Mesodermal cell (in vitro differentiated cells): ENCODE data around the gene CSF1.
A peak's percentile ranks its signal among the peaks of the same experiment; 100 is the strongest.
"Not testable (repeated sequence)": the region's sequence is repeated elsewhere in the genome, so short reads cannot be mapped to it uniquely, and the experiment has no call there.

ENCODE experiments used
- H3K27ac ChIP-seq: 2 replicates; pipeline ENCODE4 v1.7.0; 2013; ENCODE audit warnings: mild to moderate bottlenecking, low read depth, low read length, moderate library complexity; ENCODE audit not compliant: severe bottlenecking
- H3K36me3 ChIP-seq: 2 replicates; pipeline ENCODE4 v1.7.1; 2013; ENCODE audit warnings: mild to moderate bottlenecking, low read length, moderate library complexity; ENCODE audit not compliant: control insufficient read depth, insufficient read depth
- H3K4me1 ChIP-seq: one replicate; pipeline ENCODE4 v1.7.1; 2013; ENCODE audit warnings: mild to moderate bottlenecking, low read length; ENCODE audit not compliant: insufficient read depth, control insufficient read depth, poor library complexity, severe bottlenecking
- H3K4me3 ChIP-seq: 2 replicates; pipeline ENCODE4 v1.7.0; 2013; ENCODE audit warnings: low read length, control low read depth, mild to moderate bottlenecking; ENCODE audit not compliant: insufficient read depth, poor library complexity, severe bottlenecking; ENCODE audit errors: extremely low read depth
- H3K9me3 ChIP-seq: 2 replicates; pipeline ENCODE4 v1.7.1; 2013; ENCODE audit warnings: mild to moderate bottlenecking, low read length, moderate library complexity; ENCODE audit not compliant: control insufficient read depth
- WGBS, 2 experiments: methylation state at CpG; one replicate each; pipeline ENCODE4 v1.1.5; 2013; ENCODE audit warnings: missing lambda C conversion rate in 2 of 2; ENCODE audit not compliant: insufficient coverage in 2 of 2; 5-methylcytosine and 5-hydroxymethylcytosine counted together

CSF1 gene

DNA sequence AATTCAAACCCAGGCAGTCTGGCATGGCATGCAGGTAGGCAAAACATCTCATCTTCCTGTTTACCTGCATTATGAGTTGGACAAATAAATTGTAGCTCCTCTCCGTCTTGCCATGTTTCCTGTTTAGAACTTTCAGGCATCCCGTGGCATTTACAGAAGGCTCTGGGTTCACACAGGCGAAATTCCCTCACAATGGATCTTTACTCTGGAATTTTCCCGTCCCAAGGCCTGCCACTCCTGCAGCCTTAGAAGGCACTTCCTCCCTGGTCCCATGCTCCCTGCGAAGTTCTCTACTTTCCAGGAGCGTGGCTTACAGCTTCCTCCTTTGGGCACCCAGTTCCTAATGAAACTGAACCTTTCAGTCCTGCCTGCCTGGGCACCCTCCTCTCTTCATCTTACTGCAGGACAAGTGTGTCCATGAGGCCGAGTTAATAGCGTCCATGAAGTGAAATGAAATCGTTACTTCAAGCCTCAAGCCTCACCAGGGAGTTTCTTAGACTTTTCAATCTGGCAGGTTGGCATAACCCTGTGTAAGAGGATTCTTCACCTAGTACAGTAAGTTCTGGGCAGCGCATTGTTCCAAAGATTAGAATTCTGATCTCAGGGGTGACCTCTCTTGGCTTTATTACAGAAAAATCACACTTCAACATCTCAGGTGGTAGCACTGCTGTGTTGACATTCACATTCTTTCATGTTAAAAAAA, 37.1 kb downstream of the CSF1 start:
- Histone ChIP-seq H3K4me1 (peaks cover 6% of the 10 kb centered on the region), H3K36me3 (no peaks in the 10 kb centered on the region), H3K9me3 (no peaks in the 10 kb centered on the region), H3K4me3 (no peak overlapping the region), H3K27ac (peak overlapping the region; percentile 12)
- WGBS, 2 experiments = 77% methylated on average over 9 to 10 of the region's 10 CpGs

GRCh38 chr1:109948285-109948630, 37.6 kb downstream of the CSF1 start:
- Histone ChIP-seq H3K9me3 (no peaks in the 10 kb centered on the region), H3K4me1 (peaks cover 6% of the 10 kb centered on the region)

DNA sequence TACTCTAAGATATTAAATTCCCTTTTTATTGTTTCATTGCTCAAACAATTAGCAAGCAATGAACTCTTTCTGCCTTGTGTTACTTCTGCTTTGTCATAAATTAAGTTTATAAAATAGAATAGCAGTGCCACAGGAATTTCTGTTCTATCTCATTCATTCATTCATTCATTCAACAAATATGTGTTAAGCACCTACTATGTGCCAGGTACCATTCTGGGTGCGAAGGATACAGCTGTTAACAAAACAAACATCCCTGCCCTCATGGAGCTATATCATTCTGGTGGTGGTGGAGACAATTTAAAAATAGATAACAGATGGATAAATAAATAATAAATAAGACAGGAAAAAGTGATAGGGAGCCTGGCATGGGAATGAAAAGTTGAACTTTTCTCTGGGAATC, 39.4 kb downstream of the CSF1 start:
- H3K4me3 ChIP-seq = no peak overlapping the region
- H3K4me1 ChIP-seq = peaks cover 9% of the 10 kb centered on the region
- no peaks in the 10 kb centered on the region for H3K36me3 ChIP-seq
- H3K27ac ChIP-seq = no peak overlapping the region
- WGBS, 2 experiments = no CpG with 5 or more reads among the region's 1 CpG
- H3K9me3 ChIP-seq = peaks cover 4% of the 10 kb centered on the region

More at GRCh38 chr1:109948285-109948630, 37.6 kb downstream of the CSF1 start:
- no peak overlapping the region for H3K27ac ChIP-seq
- H3K4me3 ChIP-seq = no peak overlapping the region
- H3K36me3 ChIP-seq = no peaks in the 10 kb centered on the region

DNA sequence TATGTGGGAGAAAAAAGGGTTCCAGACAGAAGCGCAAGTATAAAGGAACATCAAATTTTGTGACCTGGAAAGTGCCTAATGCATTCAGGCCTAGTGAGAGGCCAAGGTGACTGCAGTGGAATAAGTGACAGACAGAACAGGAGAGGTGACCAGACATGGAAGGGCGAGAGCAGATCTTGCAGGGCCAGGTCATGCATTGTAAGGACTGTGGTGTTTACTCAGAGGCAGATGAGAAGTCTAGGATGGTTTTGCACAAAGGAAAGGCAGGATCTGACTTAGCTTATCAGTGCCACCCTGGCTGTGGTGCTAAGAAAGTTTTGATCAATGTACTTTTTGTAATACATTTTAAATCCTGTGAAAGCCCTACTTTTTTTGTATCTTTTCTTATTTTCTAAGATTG, 39.9 kb downstream of the CSF1 start:
- WGBS, 2 experiments = 79 to 86% methylated on average over 2 of the region's 2 CpGs
- no peaks in the 10 kb centered on the region for H3K36me3 ChIP-seq
- H3K4me3 ChIP-seq = no peak overlapping the region
- H3K27ac ChIP-seq = no peak overlapping the region
- H3K9me3 ChIP-seq = peaks cover 5% of the 10 kb centered on the region
- H3K4me1 ChIP-seq = peaks cover 9% of the 10 kb centered on the region

DNA sequence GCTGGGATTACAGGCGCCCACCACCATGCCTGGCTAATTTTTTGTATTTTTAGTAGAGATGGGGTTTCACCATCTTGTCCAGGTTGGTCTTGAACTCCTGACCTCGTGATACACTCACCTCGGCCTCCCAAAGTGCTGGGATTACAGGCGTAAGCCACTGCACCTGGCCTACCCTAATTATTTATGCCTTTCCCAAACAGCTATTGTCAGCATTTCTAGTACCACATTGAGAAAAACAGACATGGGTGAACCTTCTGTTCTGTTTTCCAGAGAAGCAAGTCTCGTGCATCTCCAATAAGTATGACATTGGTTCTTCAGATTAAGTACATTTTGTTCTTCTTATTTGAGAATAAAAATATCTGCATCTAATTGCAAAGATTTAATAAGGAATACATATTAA, 40.9 kb downstream of the CSF1 start:
- not testable (repeated sequence) for H3K9me3 ChIP-seq, H3K36me3 ChIP-seq, H3K4me1 ChIP-seq, H3K4me3 ChIP-seq, H3K27ac ChIP-seq
- 92 to 100% methylated on average over 3 to 4 of the region's 5 CpGs for WGBS, 2 experiments

- Histone ChIP-seq H3K9me3 (peaks cover 5% of the 10 kb centered on the region), H3K27ac (peak overlapping the region; percentile 66), H3K36me3 (no peaks in the 10 kb centered on the region), H3K4me3 (no peak overlapping the region), H3K4me1 (peaks cover 11% of the 10 kb centered on the region)
- WGBS, 2 experiments = 100% methylated on average over 1 of the region's 1 CpG; no CpG with 5 or more reads in 1 of the 2 experiments
Observed at GRCh38 chr1:109954041-109954512, 43.4 kb downstream of the CSF1 start.

DNA sequence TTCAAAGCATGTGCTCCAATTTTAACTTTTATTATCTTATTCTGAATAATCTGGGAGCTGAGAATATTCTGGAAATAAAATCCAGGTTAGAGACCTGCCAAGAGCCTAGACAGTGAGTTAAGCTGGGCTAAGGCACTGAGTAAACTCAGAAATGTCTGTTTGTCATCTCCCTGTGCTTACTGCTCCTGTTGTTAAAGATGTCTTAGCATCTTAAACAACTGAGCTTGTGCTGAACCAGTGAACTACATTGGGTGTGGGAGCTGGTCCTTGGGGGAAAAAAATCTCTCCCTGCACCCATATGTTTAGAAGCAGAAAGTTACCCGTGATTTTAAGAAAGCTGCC, 49.0 kb downstream of the CSF1 start:
- H3K9me3 ChIP-seq = peaks cover 5% of the 10 kb centered on the region
- H3K4me3 ChIP-seq = no peak overlapping the region
- H3K36me3 ChIP-seq = no peaks in the 10 kb centered on the region
- peak overlapping the region; percentile 95 for H3K27ac ChIP-seq
- WGBS, 2 experiments = 0% methylated on average over 1 of the region's 1 CpG
- H3K4me1 ChIP-seq = peaks cover 39% of the 10 kb centered on the region

DNA sequence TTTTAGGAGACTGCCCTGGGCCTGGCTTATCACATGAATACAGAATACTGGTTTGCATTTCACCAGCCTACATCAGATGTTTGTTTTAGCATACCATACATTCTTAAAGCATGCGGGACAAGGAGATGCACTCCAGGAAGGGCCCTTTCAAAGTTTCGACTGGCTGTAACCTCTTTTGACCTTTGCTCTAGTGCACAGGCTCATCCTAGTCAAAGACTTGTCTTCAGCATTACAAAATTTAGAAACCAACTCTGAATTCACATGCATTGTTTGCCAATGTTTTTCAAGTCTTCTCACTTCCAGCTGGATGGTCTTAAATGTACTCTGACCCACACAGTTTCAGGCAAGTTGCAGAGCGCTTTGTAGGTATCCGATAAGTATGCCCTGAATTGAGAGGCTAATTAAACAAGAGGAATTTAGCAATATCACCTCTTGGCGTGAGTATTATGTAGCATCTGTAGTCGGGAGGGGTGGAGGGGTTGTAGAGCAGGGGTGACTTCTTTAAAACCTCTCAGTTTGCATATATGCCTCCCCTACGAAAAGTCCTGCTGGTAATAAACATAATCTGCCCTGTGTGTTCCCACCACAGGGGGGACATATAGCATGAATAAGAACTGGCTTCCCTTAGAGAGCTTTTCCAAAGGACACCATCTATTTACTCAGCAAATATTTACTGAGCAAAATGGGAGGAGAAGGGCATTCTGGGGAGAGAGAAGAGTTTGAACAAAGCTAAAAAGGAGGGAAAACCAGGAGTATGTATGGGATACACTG, 49.5 kb downstream of the CSF1 start:
- no peaks in the 10 kb centered on the region for H3K9me3 ChIP-seq
- no peaks in the 10 kb centered on the region for H3K36me3 ChIP-seq
- no peak overlapping the region for H3K4me3 ChIP-seq
- H3K27ac ChIP-seq = peak overlapping the region; percentile 95
- peaks cover 39% of the 10 kb centered on the region for H3K4me1 ChIP-seq
- 16 to 23% methylated on average over 5 to 6 of the region's 7 CpGs for WGBS, 2 experiments

- Histone ChIP-seq H3K4me1 (peaks cover 39% of the 10 kb centered on the region), H3K9me3 (no peaks in the 10 kb centered on the region), H3K36me3 (no peaks in the 10 kb centered on the region), H3K27ac (peak overlapping the region; percentile 95), H3K4me3 (no peak overlapping the region)
- 20 to 25% methylated on average over 1 of the region's 1 CpG for WGBS, 2 experiments
Observed at GRCh38 chr1:109960745-109961094, 50.1 kb downstream of the CSF1 start.

- H3K27ac ChIP-seq = no peak overlapping the region
- no peaks in the 10 kb centered on the region for H3K36me3 ChIP-seq
- no CpG with 5 or more reads among the region's 1 CpG for WGBS, 2 experiments
- H3K9me3 ChIP-seq = no peaks in the 10 kb centered on the region
- H3K4me1 ChIP-seq = peaks cover 33% of the 10 kb centered on the region
- no peak overlapping the region for H3K4me3 ChIP-seq
Observed at GRCh38 chr1:109963864-109964263, 53.2 kb downstream of the CSF1 start.

DNA sequence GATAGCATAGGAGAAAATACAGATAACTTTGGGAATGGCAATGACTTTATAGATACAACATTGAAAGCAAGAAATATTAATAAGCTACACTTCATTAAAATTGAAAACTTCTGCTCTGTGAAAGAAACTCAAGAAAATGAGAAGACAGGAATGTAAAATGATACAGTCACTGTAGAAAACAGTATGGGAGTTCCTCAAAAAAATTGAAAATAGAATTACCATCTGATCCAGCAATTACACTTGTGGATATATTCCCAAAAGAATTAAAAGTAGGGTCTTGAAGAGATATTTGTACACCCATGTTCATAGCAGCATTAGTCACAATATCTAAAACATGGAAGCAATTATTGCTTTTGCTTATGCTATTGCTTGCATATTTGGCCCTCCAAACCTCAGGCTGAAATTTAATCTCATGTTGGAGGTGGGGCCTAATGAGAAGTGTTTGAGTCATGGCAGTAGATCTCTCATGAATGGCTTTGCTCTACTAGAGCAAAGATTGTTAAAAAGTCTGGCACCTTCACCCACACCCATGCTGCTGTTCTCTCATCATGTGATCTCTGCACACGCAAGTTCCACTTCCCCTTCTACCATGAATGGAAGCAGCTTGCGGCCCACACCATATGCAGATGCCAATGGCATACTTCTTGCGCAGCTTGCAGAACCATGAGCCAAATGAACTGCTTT, 58.6 kb downstream of the CSF1 start:
- Histone ChIP-seq H3K4me3 (no peak overlapping the region), H3K36me3 (no peaks in the 10 kb centered on the region), H3K4me1 (no peaks in the 10 kb centered on the region), H3K9me3 (no peaks in the 10 kb centered on the region), H3K27ac (no peak overlapping the region)
- WGBS, 2 experiments = 94 to 100% methylated on average over 3 of the region's 3 CpGs
